ENCODE results near the gene ITGAE.
A peak's percentile ranks its signal among the peaks of the same experiment; 100 is the strongest.

Gene ITGAE

DNA sequence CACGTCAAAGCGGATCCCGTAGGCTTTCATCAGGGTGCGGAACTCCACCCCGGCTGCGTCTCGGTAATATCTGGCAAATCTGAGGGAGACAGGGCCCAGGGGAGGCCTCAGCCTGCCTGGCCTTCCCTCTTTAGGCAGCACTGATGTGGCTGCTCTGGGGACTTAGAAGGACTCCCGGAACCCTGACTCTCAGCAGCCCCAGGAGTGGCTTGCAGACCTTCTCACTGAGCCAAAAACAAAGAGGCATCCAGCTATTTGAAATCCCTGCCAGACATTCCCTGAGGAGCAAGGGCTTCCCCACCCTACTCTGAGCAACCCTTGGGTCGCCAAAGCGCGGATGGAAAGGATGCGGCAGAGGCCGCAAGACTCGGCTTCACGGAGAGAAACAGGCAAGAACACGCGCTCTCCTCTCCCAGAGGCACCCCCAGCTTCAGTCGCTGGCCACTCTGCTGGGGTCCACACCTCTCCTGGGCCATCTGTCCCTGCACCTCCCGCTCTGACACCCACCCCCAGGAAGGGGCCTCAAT lies 112.9 kb downstream of the ITGAE start:
- Histone ChIP-seq H3K9ac (no peak overlapping the region), H4K20me1 (ENCODE audit: insufficient read depth) (no peaks in the 10 kb centered on the region), H3K4me3 (IDR thresholded peaks at IDR 0.05; ENCODE audit: insufficient read depth, low read depth, low read length) (no peak overlapping the region), H3K4me2 (no peak overlapping the region), H3K27ac (no peak overlapping the region), H3K27me3 (ENCODE audit: insufficient read depth, low read depth) (no peaks in the 10 kb centered on the region), H3K79me2 (ENCODE audit: insufficient read depth, low read depth) (no peaks in the 10 kb centered on the region; the same call in 1 of the 2 replicates), H2AFZ (ENCODE audit: low read depth) (no peak overlapping the region), H3K36me3 (ENCODE audit: insufficient read depth) (no peaks in the 10 kb centered on the region), H3K4me1 (ENCODE audit: low read depth, poor library complexity, severe bottlenecking) (peaks cover 4% of the 10 kb centered on the region)
- TF ChIP-seq, protein P1, sequence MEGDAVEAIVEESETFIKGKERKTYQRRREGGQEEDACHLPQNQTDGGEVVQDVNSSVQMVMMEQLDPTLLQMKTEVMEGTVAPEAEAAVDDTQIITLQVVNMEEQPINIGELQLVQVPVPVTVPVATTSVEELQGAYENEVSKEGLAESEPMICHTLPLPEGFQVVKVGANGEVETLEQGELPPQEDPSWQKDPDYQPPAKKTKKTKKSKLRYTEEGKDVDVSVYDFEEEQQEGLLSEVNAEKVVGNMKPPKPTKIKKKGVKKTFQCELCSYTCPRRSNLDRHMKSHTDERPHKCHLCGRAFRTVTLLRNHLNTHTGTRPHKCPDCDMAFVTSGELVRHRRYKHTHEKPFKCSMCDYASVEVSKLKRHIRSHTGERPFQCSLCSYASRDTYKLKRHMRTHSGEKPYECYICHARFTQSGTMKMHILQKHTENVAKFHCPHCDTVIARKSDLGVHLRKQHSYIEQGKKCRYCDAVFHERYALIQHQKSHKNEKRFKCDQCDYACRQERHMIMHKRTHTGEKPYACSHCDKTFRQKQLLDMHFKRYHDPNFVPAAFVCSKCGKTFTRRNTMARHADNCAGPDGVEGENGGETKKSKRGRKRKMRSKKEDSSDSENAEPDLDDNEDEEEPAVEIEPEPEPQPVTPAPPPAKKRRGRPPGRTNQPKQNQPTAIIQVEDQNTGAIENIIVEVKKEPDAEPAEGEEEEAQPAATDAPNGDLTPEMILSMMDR (conservative IDR thresholded peaks at IDR 0.05; ENCODE audit: low read depth, low read length), result no peak

DNA sequence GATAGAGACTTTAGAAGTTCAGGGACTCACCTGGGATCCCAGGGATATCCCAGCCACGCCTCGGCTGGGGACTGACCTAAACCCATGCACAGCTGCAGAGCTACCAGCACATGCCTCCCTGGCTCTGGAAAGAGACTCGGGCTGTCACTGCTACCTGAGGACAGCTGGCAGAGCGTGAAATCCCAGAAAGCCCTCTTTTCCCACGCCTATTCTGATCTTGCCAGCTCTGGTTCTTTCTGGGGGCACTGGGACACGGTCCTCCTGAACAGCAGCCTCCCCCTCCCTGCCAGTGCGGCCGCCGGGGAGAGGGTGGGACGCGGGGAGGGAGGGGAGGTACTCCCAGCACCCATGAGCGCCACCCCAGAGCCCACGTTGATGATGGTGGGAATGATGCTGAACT lies 115.8 kb downstream of the ITGAE start:
- Histone ChIP-seq H3K4me2 (no peak overlapping the region), H3K27me3 (ENCODE audit: insufficient read depth, low read depth) (no peaks in the 10 kb centered on the region), H2AFZ (ENCODE audit: low read depth) (no peak overlapping the region), H3K9ac (no peak overlapping the region), H3K4me1 (ENCODE audit: low read depth, poor library complexity, severe bottlenecking) (peaks cover 4% of the 10 kb centered on the region), H3K79me2 (ENCODE audit: insufficient read depth, low read depth) (no peaks in the 10 kb centered on the region), H3K27ac (no peak overlapping the region), H4K20me1 (ENCODE audit: insufficient read depth) (no peaks in the 10 kb centered on the region), H3K4me3 (IDR thresholded peaks at IDR 0.05; ENCODE audit: insufficient read depth, low read depth, low read length) (no peak overlapping the region), H3K36me3 (ENCODE audit: insufficient read depth) (no peaks in the 10 kb centered on the region)
- TF ChIP-seq, protein P1 (conservative IDR thresholded peaks at IDR 0.05; ENCODE audit: low read depth, low read length), result no peak

DNA sequence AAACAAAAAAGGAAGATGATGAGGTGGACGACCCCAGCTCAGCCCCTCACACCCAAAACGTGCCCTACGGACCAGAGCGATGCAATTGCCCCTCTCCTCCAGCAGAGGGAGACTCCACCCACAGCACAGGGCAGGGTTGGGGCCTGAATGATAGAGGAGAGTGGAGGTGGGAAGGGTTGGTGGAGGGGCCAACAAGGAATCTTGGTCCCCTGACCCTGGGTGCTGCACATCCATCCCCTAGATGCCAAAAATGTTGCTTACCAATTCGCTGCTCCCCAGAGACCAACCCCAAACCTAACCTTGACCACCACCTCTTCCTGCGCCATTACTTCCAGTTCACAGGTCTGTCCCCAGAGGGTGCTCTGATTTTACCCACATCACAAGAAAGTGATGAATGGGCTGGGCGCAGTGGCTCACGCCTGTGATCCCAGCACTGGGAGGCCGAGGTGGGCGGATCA lies 117.9 kb downstream of the ITGAE start:
- H3K27ac ChIP-seq, result no peak overlapping the region
- no peaks in the 10 kb centered on the region for H4K20me1 ChIP-seq (ENCODE audit: insufficient read depth)
- no peak overlapping the region for H3K4me3 ChIP-seq (IDR thresholded peaks at IDR 0.05; ENCODE audit: insufficient read depth, low read depth, low read length)
- H3K4me1 ChIP-seq (ENCODE audit: low read depth, poor library complexity, severe bottlenecking), result peaks cover 4% of the 10 kb centered on the region
- no peaks in the 10 kb centered on the region for H3K27me3 ChIP-seq (ENCODE audit: insufficient read depth, low read depth)
- H3K36me3 ChIP-seq (ENCODE audit: insufficient read depth), result no peaks in the 10 kb centered on the region
- H2AFZ ChIP-seq (ENCODE audit: low read depth), result no peak overlapping the region
- TF ChIP-seq, protein P1 (conservative IDR thresholded peaks at IDR 0.05; ENCODE audit: low read depth, low read length), result peak; percentile 78
- H3K9ac ChIP-seq, result no peak overlapping the region
- no peaks in the 10 kb centered on the region for H3K79me2 ChIP-seq (ENCODE audit: insufficient read depth, low read depth)
- no peak overlapping the region for H3K4me2 ChIP-seq

DNA sequence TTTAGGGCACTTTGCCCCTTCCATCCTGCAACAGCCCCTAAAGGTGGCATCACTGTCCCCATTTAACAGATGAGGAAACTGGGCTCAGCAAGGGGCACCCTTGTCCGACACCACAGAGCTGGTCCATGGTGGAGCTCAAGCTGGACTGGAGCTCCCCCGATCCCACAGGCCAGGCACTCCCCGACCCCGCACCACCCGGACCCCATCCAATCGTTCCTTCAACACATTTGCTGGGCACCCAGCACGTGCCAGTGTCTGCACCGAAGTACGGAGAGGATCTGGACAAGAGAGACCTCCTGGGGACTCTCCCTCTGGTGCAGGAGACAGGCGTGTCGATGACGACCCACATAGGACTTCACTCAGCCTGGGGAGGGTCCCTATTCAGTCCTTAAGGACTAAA lies 119.0 kb downstream of the ITGAE start:
- H3K27ac ChIP-seq, result no peak overlapping the region
- H2AFZ ChIP-seq (ENCODE audit: low read depth), result no peak overlapping the region
- no peak overlapping the region for H3K4me3 ChIP-seq (IDR thresholded peaks at IDR 0.05; ENCODE audit: insufficient read depth, low read depth, low read length)
- peaks cover 4% of the 10 kb centered on the region for H3K4me1 ChIP-seq (ENCODE audit: low read depth, poor library complexity, severe bottlenecking)
- no peak overlapping the region for H3K9ac ChIP-seq
- no peaks in the 10 kb centered on the region for H4K20me1 ChIP-seq (ENCODE audit: insufficient read depth)
- TF ChIP-seq, protein P1 (conservative IDR thresholded peaks at IDR 0.05; ENCODE audit: low read depth, low read length), result no peak
- H3K4me2 ChIP-seq, result no peak overlapping the region
- no peaks in the 10 kb centered on the region for H3K36me3 ChIP-seq (ENCODE audit: insufficient read depth)
- H3K79me2 ChIP-seq (ENCODE audit: insufficient read depth, low read depth), result no peaks in the 10 kb centered on the region
- no peaks in the 10 kb centered on the region for H3K27me3 ChIP-seq (ENCODE audit: insufficient read depth, low read depth)
